GM19240 (cell line): Measurements from ENCODE around the gene CYFIP2.

Experiments used
- DNase-seq: peaks from one replicate; pipeline ENCODE4 v3.0.0; 2011; ENCODE audit warnings: low spot score; ENCODE audit not compliant: insufficient read length

Gene CYFIP2

DNA sequence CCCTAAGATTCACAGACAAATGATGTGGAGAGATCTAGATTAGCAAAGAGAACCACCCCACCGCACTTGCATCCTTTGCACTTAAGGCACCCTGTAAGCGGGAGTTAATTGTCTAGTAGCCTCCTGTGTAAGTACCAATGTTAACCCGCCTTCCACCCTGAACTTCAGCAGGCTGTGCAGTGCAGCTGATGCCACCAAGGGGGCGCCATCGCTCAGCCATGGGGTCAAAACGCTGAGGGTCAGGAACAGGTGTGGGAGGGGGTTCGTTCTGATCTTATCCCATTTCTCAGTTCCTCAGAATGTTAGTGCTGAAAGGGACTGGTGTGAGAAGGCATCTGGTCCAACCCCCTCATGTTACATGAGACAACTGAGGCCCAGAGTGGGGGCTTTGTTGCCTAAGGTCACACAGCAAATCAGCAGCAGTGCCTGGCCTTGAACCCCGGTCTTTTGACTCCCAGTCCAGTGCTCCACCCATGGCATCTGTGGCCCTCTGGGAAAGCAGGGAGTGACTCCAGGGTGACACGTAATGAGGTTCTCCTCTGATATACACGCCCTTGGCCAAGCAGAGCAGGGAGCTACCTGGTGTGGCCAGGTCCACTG lies 57.3 kb downstream of the CYFIP2 start:
- DNase-seq: no peak

DNA sequence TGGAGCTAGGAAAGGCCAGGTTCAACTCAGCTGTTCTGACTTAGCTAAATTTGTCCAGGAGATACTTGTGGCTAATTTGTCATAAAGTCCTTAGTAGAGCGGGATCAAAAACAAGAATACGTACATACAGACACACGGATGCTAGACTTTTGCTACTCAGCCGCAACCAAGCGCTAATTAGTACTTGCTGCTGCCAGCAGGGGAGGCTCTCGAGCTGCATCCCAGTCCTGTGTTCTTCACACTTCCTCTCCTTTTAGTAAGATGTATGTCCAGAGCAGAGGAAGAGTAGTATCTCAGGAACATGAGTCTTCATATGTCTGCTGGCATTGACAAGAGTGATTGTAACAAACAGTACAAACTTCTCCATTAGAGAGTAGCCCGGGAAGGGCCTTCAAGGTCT lies 58.3 kb downstream of the CYFIP2 start:
- no peak for DNase-seq

DNA sequence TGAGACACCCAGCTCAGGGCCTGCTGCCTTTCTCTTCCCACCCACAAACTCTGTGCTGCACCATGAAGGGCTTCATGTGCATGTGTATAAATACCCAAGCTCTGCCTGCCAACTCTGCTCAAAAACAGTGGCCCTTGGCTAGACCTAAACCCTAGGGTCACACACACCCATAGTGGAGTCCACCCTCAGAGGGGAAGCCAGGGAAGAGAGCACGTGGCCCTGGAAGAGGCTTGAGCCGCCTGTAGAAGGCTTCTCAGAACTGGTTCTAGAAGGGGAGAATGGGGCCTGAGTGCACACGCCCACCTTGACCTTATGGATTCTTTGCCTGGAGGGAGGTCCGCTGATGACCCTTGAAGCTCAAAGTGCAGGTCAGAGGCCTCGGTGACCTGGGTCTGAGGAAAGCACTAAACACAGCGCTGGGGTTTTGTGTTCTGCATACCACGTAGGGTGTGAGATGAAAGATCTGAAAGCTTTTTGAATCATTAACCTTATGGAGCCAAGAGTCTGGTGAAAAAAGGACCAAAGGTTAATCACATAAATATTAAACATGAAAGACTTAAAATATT lies 60.6 kb downstream of the CYFIP2 start:
- no peak for DNase-seq

DNA sequence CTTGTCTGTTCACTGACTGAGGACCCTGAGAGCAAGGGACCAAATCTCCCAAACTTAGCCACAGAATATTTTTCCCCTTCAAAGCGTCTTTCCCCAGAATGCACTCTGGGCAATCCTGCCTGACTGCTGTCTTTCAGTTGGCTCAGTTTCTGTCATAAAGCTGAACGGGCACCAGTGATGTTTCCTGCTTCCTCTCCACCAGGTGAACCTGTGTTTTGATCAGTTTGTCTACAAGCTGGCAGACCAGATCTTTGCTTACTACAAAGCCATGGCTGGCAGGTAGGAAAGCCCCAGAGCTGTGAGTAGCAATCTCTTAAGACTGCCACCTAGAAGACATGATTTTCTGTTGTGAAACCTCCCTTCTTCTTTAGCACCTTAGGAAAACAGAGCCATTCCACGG lies 61.8 kb downstream of the CYFIP2 start:
- no peak for DNase-seq

DNA sequence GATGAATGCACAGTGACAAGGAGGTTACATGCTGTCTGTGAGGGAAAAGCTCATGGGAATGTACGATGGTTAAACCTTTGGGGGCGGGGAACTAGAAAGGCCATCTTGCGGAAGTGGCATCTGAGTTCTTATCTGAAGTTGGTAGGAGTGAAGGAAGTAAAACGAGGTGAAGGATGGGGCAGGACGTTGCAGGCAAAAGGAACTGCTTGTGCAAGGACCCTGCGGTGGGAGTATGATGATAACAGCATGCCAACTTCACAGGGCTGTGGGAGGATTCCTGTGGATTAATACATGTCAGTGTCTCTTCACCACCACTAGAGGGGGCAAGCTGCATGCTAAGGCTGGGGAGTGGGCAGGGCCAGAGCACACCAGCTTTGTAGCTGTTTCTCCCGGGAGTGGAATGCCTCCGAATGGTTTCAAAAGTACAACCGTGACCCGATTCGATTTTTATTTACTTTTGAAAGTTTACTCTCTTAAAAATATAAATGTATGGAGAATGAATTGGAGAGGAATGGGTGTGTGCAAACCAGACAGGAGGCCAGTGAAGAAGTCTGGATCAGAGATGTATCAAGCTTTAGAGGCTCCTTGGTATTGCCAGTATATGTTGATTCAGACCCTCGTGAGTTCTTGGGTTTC lies 62.5 kb downstream of the CYFIP2 start:
- DNase-seq: peak; percentile 78

DNA sequence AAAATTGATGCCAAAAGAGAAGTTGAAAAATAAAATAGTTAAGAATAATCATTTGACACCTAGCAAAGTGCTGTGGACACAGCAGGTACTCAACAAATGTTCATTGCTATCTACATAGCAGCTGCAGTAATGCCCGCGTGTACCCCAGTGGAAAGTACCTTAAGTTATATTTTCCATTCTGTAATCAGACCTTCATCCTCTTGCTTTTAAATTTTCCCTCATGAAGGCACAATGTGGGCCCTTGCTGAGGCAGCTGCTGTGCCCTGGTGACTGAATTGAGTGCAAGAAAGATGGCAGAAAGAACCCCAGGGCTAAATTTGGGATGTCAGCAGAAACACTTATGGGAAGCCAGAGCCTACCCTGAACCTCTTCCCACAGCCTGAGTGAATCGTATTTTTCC lies 65.9 kb downstream of the CYFIP2 start:
- no peak for DNase-seq

DNA sequence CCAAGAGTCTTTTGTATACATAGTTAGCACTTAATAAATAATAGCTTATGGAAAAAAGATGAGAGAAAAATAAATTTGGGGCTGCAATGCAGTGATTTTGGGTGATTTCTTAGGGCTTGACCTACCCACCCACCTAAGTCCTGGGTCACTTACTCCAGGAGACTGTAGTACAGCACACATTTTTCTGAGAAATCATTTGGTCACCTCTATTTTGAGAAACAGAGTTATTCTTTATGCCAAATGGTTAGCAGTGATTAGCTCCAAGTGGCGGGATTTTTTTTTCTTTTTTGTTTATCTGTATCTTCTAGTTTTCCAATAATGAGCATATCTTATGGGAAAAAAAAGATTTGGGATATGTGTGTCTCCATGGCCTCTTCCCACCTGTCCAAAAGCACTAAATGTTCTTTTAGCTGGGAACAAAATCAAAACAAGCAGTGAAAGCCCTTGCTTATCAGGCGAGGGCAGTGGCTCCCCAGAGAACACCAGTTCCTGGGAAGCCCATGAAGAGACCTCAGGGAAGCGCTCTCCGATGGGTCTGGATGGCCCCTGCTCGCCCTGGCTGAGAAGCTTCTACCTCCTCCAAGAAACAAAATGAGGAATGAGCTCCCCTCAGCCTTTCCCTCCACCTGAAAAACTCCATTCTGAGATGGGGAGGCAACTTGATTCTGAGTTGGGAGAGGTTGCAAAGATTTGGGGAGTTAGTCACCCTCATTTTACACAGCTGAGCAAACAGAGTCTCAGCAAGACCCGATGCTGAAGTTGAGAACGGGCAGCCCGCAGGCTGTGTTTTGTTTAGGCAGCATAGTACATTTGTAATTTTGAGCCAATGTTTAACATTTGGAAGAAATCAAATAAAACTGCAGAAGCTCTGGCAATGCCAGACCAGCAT lies 69.9 kb downstream of the CYFIP2 start:
- DNase-seq: no peak

DNA sequence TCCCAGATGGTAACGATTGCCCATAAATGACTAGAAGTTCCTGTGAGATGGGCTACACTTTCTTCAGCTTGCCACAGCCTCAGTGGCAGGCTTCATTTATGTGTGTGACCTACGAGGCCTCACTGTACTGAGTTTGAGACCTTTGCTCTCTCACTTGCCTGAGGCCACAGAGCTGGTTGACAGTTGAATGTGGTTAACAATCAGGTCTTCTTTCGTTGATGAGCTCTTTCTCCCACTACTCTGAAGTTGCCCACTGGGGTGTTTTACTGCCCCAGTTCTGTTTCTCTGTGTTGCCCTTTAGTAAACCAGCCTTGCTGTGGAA lies 70.5 kb downstream of the CYFIP2 start:
- DNase-seq: no peak

DNA sequence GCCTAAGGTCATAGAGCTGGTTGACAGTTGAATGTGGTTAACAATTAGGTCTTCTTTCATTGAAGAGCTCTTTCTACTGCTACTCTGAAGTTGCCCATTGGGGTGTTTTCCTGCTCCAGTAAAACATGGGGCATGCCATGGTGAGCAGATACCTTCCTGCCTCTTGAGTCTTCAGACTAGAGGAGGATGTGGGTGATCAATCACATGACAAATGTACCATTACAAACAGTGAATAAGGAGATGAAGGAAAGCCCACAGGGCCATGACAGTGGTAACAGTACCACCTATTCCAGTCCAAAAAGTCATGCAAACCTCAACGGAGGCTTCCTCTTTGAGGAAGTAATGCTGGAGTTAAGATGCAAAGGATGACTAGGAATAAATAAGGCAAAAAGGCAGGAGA lies 73.5 kb downstream of the CYFIP2 start:
- DNase-seq: no peak

DNA sequence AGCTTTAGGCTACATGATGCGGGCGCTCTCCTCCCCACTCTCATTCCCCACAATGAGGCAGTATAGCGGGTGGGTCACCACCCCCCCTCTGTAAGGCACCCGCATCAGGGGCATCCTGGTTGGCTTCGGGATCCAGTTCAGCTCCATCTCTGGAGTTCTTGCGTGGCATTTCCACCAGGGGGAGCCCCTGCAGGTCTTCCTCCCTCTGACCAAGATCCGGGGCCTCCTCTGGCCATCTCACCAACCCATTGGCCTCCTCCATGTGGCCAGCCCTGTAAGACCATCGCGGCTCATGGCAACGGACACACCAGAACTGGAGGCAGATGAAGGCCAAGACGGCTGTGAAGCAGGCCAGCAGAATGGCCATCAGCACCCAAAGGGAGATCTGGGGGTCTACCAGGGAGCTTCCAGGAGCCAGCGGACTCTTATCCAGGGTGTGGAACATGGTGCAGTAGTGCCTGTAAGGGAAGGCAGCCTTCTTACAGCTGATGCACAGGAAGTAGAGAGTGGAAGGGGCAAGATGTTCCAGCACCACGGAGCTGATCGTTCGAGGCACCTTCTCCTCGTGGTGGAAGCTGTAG lies 77.0 kb downstream of the CYFIP2 start:
- peak; percentile 35 for DNase-seq

DNA sequence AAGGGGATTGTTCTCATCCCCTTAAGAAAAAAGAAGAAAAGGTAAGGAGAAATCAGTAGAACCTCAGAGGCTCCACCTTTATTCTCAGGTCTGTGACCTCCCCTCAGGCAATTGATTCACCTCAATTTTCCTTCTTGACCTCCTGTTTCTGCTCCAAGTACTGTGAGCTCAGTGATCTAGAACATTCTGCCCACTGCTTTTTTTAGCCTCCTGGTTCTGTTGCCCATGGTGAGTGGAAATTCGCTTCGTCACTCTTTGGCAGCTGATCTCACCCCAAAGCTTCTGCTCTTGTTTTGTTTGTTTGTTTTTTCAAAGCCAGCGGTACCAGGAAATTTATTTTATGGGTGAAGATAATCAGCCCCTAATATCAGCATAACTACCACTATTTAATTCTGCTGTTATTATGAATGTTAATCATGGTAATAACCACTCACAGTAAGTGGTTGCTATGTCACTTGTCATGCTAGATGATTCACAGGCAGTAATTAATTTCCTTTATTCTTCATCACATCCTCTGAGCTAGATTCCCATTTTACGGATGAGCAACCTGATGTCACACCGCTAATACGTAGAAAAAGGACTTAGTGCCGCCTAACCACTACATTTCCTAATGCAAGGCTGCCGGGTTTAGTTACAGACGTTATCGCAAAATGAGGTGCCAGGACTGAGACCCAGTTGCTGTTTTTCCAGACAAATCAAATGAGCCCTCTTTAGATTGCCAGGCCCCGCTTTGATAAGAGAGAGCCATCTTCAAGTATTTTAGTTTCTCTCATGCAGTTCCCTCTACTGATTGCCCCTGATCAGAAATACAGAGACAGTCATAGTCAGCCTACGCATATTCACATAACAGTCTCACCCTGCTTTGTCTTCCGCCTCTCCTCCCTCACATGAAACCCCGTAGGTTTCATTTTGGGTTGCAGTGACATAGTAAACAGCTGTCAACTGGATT lies 78.2 kb downstream of the CYFIP2 start:
- no peak for DNase-seq

DNA sequence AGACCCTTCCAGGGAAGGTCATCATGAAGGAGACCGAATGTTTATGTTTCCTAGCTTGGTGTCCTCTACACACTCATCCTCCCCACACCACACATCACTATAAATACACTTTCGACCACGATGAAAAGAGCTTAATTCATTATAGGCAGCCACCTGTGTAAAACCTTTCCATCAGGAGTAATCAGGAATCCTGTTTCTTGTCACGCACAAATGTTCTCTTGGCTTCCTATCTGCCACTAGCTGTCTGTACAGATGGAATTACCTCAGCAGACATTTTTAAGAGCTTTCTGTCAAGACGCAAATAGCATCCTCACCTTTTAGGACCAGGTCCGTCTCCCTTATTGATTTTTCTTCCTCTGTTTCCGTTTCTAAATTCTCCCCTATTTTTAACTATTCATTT lies 79.1 kb downstream of the CYFIP2 start:
- no peak for DNase-seq

DNA sequence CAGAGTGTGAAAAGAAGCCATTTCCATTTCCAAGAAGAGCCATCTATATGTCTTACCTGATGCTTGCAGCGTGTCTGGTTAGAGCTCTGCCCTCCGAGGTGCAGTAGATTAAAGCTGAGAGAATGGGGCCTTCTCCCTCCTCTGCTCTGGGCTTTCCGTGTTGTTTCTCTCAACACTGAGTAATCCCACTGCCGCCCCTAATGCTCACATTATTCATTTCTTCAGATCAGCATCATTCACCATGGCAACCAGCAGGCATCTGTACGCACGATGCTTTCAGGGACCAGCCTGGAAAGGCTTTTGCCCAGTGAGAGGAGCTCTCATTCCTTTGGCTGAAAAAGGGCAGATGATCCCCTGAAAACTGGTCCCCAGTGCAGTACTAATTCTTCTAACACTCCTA lies 79.6 kb downstream of the CYFIP2 start:
- DNase-seq: no peak

DNA sequence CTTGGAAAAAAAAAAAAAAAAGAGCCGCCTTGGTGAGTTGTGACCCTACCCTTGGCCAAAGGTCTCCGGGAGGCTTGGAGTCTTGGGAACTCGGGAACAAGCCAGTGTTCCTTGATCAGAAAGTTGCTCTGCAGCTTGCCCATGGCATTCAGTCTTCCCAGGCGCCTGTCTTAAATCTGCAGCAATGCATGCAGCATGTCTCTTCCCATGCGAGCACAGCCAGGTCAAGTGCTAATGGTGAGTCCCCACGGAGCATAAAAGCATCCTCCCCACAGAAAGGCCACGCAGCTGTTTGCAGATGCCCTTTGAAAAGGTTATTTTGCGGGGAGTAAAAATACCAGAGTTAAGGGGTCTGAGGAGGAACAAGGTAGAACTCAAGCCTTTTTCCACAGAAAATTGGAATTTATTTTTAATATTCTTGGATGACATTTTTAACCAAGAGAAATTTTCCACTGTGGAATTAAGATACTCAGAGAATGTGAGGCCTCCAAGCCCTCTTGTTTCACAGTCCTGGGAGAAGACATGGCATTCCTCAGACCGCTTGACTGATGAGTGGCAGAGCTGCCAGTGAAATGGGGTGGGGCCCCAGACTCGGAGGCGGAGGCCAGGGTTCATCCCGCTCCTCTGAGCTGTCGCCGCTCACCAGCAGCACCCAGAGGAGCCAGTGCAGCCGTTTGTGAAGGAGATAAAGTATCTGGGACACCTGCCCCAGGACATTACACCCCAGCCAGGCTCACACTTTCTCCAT lies 81.6 kb downstream of the CYFIP2 start:
- no peak for DNase-seq

DNA sequence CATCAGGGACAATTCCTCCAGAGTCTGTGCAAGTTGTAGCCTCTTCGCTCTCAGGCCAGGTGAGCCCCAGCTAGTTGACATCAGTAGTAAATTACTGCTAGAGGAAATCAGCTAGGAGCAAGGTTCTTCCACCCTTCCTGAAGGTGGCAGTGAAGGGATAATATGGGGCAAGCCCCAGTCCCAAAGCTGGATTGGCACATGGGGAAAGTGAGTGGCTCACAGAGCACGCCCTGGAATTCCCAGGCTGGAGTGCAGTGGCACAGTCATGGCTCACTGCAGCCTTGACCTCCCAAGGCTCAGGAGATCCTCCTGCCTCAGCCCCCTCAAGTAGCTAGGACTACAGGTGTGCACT lies 82.1 kb downstream of the CYFIP2 start:
- no peak for DNase-seq

DNA sequence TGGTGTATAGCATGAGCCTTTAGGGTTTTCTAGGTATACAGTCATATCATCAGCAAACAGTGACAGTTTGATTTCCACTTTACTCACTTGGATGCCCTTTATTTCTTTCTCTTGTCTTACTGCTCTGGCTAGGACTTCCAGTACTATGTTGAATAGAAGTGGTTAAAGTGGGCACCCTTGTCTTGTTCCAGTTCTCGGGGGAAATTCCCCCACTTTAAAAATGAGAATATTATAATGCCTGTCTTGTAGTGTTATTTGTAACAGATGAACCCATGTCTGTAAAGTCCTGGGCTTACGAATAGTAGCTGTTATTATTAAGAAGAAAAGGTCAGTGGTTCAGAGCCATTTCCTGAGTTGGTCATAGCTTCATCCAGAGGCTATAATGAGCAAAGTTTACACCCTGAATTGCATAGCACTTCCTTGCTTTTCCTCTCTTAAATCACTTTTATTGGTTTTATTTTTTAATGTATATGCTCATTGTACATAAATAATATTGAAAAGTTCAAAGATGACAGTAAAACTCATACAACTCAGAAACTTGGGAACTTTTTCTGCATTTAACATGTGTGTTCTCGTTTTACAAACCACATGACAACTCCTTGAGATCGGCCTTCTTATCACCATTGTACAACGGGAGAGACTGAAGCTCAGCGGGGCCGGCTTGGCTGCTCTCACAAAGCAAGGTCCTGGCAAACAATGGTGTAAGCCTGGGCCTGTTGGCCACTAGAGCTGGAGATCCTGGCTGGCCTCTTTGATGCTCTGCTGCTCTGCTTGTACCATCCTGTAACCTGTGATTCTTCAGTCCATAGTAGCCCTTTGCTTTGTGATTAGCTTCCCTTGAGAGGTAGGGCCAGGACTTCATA lies 85.2 kb downstream of the CYFIP2 start:
- DNase-seq: no peak

DNA sequence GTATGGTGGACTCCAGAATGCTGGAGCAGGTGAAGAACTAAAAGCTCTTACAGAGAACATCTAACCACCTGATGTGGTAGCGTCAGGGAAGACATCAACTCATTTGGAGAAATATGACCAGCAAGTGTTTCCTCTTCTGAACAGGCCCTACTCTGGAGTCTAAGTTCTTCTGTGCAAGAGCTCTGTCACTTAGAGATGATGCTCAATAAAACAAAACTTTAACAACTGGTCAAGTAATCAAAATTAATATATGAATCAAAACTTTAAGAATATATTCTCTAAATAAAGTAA lies 85.8 kb downstream of the CYFIP2 start:
- no peak for DNase-seq

DNA sequence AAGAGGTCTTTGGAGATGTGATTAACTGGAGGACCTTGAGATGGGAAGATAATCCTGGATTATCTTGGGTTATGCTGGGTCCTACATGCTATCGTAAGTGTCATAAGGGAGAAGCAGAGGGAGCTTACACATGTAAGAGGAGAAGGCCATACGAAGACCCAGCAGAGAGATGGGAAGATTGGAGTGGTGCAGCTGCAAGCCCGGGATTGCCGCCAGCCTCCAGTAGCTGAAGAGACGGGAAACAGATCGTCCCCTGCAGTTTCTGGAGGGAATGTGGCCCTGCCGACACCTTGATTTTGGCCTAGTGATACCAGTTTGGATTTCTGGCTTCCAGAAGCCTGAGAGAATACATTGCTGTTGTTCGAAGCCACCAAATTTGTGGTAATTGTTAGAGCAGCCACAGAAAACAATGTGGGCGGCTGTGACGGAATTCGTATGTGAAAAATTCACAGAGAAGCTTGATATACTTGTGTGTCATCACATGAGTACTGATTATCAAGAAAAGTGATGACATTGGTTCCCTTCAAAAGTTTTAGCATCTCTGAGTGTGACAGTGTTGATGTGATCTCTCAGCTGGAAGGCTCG lies 86.9 kb downstream of the CYFIP2 start:
- DNase-seq: no peak

DNA sequence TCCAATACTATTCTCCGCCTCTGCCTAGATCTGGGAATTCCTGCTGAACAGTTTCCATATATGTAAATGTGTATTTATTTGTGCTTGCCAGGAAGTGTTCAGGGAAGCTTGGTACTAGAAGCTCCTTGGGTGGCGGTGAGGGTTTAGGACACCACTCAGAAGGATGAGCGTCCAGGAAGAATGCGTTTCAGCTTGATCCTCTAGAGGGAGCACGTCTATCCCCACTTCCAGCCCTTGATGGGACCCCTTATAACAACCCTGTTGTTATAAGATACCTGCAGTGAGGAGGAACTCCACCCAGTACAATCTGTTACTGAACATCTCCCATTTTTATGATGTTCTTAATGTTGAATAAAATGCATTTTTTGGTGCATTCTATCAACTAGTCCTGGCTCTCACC lies 88.9 kb downstream of the CYFIP2 start:
- no peak for DNase-seq
